CD1c-positive myeloid dendritic cell (primary cell): Measurements from ENCODE around the gene CYBRD1.

Source experiments
- DNase-seq: peaks from one replicate; pipeline ENCODE4 v3.0.0-alpha.2; 2016; ENCODE audit errors: extremely low spot score

Gene CYBRD1

GRCh38 chr2:171553858-171554257, 31.6 kb downstream of the CYBRD1 start:
- no peak for DNase-seq

- no peak for DNase-seq
Observed at GRCh38 chr2:171554991-171555615, 32.8 kb downstream of the CYBRD1 start.

GRCh38 chr2:171557363-171557762, 35.1 kb downstream of the CYBRD1 start:
- DNase-seq, result no peak

- DNase-seq, result no peak
Observed at GRCh38 chr2:171563301-171563700, 41.0 kb downstream of the CYBRD1 start.

- DNase-seq, result no peak
Observed at GRCh38 chr2:171564463-171564862, 42.2 kb downstream of the CYBRD1 start.

- DNase-seq, result no peak
Observed at GRCh38 chr2:171566057-171566456, 43.8 kb downstream of the CYBRD1 start.

GRCh38 chr2:171566753-171567152, 44.5 kb downstream of the CYBRD1 start:
- no peak for DNase-seq

GRCh38 chr2:171568089-171568488, 45.8 kb downstream of the CYBRD1 start:
- DNase-seq, result no peak

- no peak for DNase-seq
Observed at GRCh38 chr2:171571721-171572120, 49.4 kb downstream of the CYBRD1 start.

- DNase-seq, result peak; percentile 89
Observed at GRCh38 chr2:171574149-171574795, 52.0 kb downstream of the CYBRD1 start.

GRCh38 chr2:171575606-171576005, 53.3 kb downstream of the CYBRD1 start:
- DNase-seq, result no peak

- peak; percentile 9 for DNase-seq
Observed at GRCh38 chr2:171578127-171578803, 56.0 kb downstream of the CYBRD1 start.

GRCh38 chr2:171579481-171579880, 57.2 kb downstream of the CYBRD1 start:
- DNase-seq, result no peak

GRCh38 chr2:171583566-171583965, 61.3 kb downstream of the CYBRD1 start:
- no peak for DNase-seq

- no peak for DNase-seq
Observed at GRCh38 chr2:171584001-171584400, 61.7 kb downstream of the CYBRD1 start.

- DNase-seq, result no peak
Observed at GRCh38 chr2:171587132-171587531, 64.9 kb downstream of the CYBRD1 start.

- no peak for DNase-seq
Observed at GRCh38 chr2:171587567-171587966, 65.3 kb downstream of the CYBRD1 start.

GRCh38 chr2:171590116-171590515, 67.8 kb downstream of the CYBRD1 start:
- DNase-seq, result no peak

- DNase-seq, result no peak
Observed at GRCh38 chr2:171592036-171592555, 69.8 kb downstream of the CYBRD1 start.

GRCh38 chr2:171595456-171595855, 73.2 kb downstream of the CYBRD1 start:
- no peak for DNase-seq

GRCh38 chr2:171595896-171596295, 73.6 kb downstream of the CYBRD1 start:
- no peak for DNase-seq

GRCh38 chr2:171598713-171599319, 76.5 kb downstream of the CYBRD1 start:
- peak; percentile 63 for DNase-seq
